ENCODE data around the gene ZBTB43.
"Not testable (repeated sequence)": the region's sequence is repeated elsewhere in the genome, so short reads cannot be mapped to it uniquely, and the experiment has no call there.

- not testable (repeated sequence) for TF ChIP-seq CTCF, POLR2A (IDR thresholded peaks at IDR 0.05)
Measured at GRCh38 chr9:126817615-126818014, 12.8 kb downstream of the ZBTB43 start.

All from adrenal gland (tissue), 5 donors.